Activated CD4-positive, alpha-beta T cell treated with anti-CD3 and anti-CD28 coated beads for 4 hours (primary cell): ENCODE data around the gene HIF3A.
"Not testable (repeated sequence)": the region's sequence is repeated elsewhere in the genome, so short reads cannot be mapped to it uniquely, and the experiment has no call there.

Experiments used
- DNase-seq, 2 donors: peaks; one replicate each; pipeline ENCODE4 v3.0.0-alpha.2; 2020

Gene HIF3A

DNA sequence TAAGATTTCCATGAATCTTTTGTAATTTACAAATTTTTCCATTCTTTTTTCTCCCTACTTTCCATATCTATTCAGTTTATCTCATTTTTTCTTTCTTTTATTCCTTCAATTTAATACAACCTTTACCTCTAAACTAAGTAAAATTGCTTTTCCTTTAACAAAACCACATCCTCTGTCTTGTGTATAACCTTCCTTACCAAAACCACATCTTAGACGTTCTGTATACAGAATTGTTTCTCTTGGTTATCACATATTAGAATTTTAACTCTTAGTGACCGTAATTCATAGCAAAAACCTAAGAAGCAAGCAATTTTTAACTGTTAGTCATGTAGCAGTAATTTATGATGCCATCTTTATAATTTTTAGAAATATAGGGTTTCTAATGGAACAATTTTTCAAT, 65.1 kb downstream of the HIF3A start:
- no peak for DNase-seq

DNA sequence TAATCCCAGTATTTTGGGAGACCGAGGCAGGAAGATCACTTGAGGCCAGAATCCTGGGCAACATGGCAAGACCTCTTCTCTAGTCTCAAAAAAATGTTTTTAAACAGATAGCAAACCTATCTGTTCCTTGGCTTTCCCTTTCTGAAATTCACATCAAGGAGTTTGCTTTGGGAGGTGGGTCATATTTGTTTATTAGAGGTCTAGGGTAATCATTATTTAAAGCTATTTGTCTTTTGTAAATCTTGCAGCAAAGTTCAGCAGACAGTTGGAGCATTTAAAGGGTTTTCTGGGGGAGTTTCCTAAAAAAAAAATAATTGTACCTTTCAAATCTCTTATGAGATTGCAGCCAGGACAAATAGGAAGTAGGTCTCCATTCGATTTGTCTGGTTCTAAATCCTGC, 67.5 kb downstream of the HIF3A start:
- no peak for DNase-seq

DNA sequence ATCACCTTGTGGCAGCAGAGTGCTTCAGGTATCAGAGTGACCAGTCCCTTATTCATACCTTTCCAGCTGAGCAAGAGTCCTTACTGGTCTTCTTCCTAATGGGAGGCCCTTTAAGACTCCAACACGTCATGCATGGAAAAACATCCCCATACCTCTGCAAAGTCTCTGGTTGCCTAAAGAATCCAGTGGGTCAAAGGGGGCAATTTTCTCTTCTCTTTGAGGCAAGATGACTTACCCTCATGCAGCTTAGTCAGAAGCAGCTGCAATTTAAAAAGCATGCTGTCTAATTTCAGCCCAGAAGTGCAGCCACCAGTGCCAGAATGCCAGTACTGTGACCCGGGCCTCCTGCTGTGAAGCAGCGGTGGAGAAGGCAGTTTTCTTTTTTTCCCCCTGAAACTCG, 68.7 kb downstream of the HIF3A start:
- DNase-seq = no peak

DNA sequence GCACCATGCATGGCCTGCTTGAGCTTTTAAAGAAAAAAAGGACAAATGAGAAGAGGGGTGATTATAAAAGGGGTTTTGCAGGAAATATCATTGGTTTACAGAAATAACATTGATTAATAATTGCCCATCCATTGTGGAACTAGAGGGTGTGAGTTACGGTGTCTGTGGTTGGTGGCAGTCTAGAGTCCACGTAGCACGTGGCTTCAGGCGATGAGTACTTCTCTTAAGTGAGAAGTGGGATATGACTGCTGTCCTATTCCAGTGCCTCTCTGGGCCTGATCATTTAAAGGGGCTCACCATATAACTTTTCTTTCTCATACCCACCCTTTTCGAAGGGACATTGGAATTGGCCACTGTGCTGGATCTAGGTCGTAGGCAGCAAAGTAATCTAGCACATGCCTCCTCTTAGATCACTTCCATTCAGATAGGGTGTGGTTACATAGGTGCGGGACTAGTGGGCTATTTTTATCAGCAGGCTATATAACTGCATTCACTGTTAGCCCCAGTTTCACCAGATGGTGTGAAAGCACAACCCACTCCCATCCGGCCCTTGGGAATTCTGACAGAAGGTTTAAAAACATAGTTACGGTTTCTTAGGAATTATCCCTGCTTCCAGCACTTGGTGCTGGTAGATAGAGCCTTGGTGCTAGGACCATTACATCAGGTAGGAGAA, 69.9 kb downstream of the HIF3A start:
- DNase-seq = no peak

DNA sequence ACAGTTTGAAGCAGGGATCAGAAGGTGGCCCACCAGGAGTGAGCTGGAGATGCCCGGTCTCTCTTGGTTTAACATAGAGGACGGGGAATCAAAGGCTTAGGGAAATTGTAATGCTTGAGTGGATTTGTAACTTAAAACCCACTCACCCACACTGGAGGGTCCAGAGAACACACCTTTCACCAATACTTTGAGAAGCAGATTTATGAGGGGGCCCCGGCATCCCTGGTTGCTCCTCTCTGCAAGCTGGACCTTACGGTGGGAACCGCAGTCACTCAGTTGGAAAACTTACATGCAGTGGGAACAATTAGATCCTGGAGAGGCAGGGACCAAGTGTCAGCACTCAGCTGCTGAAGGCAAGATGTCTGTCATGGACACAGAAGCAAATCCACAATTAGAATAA, 70.6 kb downstream of the HIF3A start:
- DNase-seq = no peak

DNA sequence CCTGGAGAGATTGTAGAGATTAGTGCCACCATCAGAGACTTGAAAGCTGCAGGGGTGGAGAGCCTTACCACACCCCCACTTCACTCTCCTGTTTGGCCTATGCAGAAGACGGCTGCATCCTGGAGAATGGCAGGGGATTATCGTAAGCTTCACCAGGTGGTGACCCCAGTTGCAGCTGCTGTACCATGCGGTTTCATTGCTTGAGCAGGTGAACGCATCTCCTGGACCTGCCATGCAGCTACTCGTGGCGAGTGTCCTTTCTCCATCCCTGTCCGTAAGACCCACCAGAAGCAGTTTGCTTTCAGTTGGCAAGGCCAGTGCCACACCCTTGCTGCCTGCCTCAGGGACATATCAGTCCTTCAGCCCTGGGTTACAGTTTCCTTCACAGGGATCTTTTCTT, 71.3 kb downstream of the HIF3A start:
- DNase-seq = no peak

DNA sequence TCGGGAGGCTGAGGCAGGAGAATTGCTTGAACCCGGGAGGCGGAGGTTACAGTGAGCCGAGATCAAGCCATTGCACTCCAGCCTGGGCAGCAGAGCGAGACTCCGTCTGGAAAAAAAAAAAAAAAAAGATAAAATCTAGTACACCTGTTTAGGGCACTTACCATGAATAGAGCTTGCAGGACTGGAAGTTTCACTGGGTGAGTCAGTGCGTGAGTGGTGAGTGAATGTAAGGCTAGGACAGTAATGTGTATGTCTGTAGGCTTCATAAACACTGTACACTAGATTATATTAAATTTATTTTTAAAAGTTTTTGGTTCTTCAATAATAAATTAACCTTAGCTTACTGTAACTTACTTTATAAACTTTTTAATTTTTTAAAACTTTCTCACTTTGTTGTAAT, 73.0 kb downstream of the HIF3A start:
- no peak for DNase-seq

DNA sequence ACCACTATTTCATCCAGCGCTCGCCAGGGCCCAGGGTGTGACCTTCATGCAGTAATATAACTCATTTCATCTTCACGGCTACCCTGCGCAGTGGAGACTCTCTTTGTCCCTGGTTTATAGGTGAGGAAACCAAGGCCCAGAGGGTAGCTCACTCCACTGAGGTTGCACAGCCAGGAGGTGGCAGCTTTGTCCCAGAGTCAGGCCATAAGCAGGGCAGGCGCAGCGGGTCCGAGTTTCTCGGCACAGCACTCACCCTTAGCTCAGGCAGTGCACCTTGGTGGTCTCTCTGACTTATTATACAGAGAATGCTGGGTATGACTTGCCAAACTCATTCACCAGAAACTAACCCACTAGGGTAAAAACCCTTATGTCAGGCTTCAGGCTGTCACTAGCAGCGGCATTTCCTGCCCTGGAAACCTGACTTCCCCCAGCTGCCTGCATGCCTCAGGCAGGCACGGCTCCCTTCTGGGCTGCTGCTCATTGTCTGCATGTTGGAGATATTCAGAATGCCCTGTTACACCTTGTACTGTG, 74.6 kb downstream of the HIF3A start:
- no peak for DNase-seq

DNA sequence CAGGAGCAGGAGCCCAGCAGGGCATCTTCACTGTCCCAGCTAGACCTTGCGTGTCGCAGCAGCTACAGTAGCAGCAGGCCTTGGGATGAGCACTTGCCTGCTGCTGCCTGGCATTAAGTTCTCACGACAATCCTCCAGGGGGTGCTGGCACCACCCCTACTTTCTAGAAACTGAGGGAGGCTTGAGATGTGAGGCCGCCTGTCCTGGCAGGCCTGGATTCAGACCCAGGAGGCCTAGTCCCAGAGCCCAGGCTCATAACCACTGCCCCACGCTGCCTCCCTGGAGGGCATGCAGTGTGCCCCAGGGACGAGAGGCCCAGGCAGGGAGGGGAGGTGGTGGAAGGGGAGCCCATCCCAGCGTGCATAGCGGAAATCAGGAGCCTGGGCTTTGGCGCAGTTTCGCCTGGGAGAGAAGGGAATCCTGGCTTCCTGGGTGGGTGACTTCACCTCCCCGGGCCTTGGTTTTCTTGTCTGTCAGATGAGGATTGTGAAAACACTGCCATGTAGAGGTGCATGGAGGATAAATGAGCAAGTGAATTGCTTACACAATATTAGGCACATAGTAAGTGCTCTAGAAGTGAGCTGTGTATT, 76.2 kb downstream of the HIF3A start:
- no peak for DNase-seq

DNA sequence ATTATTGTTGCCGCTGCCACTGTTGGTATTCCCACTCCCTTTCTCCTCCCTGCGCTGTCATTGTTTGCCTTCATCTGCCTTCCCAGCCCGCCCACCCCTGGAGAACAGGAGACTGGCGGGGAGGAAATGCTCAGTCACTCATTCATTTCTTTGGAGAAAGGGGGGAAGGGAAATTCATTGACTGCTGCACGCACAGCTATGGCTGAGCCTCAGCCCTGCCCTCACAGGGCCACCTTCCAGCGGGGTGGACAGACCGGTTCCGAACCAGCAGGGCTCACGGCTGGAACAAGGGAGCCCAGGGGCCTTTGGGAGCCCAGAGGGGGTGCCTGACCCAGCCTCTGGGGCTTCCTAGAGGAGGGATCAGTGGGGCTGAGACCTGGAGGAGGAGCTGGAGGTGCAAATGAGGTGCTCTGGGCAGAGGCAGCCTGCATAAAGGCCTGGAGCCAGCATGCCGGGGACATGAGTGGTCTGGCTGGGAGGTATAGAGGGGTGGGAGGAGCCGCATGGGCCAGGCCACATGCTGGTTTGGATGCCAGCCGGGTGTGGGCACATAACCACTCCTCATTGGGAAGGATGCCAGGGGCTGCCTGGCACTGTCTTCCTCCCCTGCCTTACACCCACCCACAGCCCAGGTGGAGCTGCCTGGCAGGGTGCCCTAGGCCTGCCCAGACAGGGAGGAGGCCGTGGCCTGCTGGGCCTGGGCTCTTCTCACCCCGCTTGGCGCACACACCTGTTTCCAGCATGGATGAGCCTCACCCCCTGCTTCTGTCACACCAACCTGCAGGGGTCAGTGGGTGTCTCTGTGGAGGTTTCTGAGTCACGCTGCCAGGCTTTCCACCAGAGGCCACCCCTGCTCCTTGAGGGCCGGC, 76.9 kb downstream of the HIF3A start:
- DNase-seq = no peak

DNA sequence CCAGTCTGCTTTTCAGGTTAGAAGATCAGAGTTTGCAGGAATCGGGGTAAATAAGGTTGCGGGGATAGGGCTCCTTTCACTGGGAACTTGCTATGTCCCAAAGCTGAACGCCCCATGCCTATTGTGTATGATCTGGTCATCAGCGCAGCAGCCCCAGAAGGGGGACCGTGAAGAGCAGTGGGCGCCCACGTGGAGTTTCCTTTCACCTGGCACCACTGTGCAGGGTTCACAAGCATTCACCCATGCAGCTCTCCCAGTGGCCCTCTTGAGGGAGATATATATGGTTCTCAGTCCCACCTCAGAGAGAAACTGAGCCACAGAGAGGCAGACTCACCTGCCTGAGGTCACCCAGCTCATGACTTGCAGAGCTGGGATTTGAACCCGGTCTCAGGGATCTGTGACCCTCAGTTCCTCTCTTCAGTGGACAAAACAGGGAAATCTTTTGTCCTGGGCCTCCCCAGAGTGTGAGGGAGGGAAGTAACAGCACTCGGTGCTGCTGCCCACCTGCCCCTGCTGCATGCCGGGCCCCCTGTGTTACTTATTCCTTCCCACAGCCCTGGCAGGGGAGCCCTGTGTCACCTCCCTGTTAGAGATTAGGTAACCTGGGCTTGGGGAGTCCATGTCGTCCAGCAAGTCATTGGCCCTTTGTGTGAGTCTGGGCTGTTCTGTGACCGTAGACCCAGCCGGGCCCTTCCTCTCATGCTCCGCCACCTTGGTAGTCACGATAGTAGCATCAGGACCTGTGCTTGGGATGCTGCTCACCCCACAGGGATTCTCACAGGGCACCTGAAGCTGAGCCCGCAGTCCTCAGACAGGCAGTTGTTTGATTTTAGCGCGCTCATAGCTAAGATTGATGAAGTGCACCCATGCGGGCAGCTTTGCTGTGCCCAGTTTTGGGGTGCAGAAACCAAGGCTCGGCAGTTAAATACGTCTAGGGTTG, 78.0 kb downstream of the HIF3A start:
- DNase-seq = no peak

DNA sequence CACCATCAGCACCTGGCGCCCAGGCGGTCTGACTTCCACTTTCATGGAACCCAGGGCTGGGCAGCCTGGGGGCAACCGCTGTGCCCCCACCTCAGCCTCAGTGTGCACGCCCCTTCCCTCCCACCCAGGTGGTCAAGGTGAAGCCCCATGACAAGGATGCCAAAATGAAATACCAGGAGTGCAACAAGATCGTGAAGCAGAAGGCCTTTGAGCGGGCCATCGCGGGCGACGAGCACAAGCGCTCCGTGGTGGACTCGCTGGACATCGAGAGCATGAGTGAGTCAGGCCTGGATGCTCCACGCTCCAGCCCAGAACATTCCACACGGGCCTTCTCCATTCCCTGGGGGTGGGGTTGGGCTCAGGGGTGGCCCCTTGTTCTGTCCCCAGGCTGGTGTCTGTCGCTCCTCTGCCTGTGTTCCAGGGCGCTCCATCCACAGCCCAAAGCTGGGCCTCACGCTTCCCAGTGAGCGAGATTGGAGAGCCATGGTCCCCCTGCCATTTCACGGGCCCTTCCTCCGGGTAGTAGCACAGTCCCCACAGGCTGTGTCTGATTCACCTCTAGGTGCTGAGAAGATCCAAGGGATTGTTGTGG, 78.7 kb downstream of the HIF3A start:
- DNase-seq = not testable (repeated sequence)

DNA sequence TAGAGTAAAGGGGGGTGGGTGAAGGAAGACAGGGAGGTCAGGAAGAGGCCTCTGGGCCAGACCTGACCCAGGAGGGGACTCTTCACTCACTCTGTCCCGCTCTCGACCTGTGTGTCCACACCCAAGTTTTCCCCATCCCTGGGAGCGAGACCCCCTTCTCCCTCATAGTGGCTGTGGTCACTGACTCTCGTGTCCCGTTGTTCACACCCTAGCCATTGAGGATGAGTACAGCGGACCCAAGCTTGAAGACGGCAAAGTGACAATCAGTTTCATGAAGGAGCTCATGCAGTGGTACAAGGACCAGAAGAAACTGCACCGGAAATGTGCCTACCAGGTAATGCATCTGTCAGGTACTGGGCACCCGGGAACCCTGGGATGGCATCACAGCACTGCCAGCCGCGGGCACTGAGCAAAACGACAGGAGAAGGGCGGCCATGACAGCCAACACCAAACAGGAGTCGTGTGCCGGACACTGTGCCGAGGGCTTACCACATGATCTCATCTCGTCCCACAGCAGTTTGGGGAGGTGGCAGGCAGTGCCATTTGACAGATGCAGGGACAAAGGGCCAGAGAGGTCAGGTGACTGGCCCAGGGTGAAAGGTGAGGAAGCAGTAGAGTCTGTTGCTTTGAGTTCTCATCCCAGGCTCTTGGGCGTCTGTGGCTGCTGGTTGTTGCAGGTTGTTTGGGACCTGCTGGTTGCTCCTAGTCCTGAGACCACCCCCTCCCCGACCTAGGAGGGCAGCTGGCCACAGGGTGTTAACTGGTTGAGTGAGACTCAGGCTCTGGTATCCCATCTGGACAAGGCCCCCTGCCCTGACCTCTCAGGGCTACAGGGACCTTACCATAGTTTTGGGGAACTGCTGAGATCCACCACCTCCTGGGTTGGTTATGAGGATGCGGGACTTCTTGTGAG, 79.7 kb downstream of the HIF3A start:
- no peak for DNase-seq

DNA sequence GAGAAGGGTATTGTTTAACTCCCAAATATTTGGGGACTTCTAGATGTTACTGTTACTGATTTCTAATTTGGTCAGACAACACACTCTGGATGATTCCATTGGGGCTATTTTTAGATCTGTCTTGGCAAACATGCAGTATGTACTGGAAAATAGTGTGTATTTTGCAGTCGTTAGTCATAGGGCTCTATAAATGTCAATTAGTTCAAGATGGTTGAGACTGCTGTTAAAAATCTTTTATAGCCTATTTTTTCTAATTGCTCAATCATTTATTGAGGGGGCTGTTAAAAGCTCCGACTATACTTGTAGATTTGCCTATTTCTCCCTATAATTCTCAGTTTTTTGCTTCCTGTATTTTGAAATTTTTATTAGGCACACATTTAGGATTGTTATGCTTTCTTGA, 81.4 kb downstream of the HIF3A start:
- no peak for DNase-seq

DNA sequence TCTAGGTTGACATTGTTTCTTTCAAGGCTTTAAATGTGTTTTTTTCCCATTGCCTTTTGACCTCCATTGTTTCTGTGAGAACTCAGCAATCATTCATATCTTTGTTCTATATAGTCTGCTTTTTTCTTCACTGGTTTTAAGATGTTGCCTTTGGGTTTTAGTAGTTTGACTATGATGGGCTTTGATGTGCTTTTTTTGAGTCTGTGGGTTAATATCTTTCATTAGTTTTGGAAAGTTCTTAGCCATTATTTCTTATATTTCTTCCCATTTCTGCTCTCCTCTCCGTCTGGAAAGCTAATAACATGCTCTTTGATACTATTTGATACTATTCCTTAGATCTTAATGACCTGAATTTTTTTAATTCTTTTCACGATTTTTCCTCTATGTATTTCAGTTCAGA, 83.8 kb downstream of the HIF3A start:
- no peak for DNase-seq

DNA sequence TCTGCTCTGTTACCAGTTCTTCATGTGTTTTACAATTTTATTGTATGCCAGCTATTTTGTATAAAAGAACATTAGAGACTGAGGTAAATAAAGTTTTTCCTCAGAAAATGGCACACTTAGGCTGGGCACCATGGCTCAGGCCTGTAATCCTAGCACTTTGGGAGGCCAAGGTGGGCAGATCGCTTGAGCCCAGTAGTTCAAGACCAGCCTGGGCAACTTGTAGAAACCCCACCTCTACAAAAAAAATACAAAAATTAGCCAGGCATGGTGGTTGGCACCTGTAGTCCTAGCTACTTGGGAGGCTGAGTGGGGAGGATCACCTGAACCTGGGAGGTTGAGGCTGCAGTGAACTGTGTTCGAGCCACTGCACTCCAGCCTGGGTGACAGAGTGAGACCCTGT, 84.5 kb downstream of the HIF3A start:
- no peak for DNase-seq

DNA sequence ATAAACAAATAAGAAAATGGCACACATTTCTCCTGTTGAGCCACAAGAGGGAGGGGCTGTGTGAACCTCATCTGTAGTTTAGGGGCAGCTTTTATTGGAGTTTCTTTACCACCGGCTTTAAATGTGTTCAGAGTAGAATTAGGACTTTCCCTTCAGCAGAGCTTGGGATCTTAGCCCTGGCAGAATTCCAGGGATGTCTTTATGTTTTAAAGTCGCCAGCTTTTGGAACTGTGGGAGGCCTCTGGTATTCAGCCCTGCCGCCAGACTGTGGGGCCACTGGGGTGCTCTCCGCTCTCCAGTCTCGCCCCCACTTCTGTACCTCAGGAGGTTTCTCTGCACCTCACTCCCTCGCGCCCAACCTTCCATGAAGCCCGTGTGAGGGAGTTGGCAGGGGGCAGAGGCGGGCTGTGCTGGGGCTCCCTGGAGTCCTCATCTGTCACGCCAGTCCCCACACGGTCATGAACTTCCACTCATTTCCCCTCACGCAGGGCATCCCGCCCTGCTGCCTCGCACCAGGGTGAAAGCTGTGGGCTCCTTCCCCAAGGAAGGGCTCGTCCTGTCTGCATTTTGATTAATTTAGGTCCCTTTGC, 85.0 kb downstream of the HIF3A start:
- DNase-seq = no peak

DNA sequence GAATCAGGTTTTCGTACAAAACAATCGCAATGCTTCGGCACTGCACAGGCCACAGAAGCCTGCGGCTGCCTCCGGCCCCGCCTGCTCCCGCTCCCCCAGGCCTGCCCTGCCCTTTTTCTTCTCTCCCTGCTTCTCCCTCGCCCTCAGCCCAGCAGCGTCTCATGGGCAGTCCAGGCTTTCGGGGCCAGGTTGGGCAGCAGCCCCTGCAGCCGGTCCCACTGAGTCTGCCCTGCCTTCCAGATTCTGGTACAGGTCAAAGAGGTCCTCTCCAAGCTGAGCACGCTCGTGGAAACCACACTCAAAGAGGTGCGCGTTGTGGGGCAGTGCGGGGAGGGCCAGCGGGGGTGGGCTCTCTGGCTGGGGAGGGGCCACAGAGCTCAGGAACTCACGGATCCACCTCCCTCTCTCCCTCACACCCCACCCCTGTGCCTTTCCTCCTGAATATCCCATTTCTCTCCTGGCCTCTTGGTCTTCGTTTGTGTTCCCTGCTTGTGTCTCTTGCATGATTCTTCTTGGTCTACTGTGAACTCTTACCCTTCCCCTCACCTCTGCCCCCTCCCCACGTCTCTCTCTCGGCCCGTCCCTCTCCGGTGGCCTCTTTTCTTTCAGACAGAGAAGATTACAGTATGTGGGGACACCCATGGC, 86.5 kb downstream of the HIF3A start:
- DNase-seq = no peak

DNA sequence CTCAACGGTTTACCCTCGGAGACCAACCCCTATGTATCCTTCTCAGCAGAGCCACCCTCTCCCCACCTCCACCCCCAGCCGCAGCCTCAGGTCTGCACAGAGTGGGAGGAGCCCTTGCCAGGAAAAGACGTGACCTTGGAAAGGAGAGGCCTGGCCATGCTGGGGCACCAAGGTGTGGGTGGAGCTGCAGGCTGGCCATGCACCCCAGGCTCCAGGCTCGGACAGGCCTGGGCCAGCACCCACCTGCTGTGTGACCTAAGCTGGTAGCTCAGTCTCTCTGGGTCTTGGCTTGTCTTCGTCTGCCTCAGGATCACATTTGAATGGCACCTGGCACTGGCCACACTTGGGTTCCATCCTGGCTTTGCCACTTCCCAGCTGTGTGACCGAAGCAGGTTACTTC, 87.0 kb downstream of the HIF3A start:
- DNase-seq = no peak

DNA sequence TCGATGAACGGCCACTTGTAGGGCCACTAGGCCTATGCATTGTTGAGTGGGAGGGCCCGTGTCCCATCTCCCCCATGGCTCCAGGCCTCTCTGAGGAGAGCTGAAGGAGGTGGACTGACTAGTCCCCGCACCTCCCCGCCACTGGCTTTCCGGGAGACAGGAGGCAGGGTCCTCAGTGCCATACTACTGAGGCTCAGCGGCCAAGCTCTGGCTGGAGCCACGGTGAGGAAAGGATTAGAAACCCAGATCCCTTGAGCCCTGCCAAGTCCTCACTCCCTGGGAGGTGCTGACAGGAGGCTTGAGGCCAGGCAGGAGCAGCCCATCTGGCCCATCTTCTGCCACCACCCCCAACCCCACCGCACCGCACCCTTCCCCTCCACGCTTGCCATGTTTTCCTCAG, 87.6 kb downstream of the HIF3A start:
- DNase-seq = no peak
